Calu3 (cell line): Measurements from ENCODE around the gene USP43. TPM values are rescaled to one million over a fixed set of nuclear protein-coding genes. Genes with fewer than 3 reads are reported as not detected.

ENCODE experiments used
- BruUV-seq: library from RNA; stranded (reverse); fragments of 400-500 nt; replicated peaks from 2 replicates; lab custom pipeline; 2021; lab: Mats Ljungman, UMichigan
- CTCF ChIA-PET: fragments of 300-600 bp; sonication (Branson Sonifier 250); formaldehyde crosslinking; loops from one replicate; lab custom pipeline; 2022; ENCODE audit warnings: antibody characterized with exemption; lab: Charles Lee
- DNase-seq: peaks from one replicate; pipeline ENCODE4 v3.0.0; 2022
- H3K27ac Mint-ChIP-seq: one replicate; pipeline ENCODE4 v1.8.0; 2022; ENCODE audit warnings: mixed read lengths; ENCODE audit not compliant: unreplicated experiment
- H3K27me3 Mint-ChIP-seq: one replicate; pipeline ENCODE4 v1.8.0; 2022; ENCODE audit warnings: mixed read lengths; ENCODE audit not compliant: unreplicated experiment
- H3K36me3 Mint-ChIP-seq: one replicate; pipeline ENCODE4 v1.8.0; 2022; ENCODE audit warnings: mild to moderate bottlenecking, moderate library complexity, mixed read lengths; ENCODE audit not compliant: insufficient read depth, unreplicated experiment
- H3K4me1 Mint-ChIP-seq: one replicate; pipeline ENCODE4 v1.8.0; 2022; ENCODE audit warnings: mild to moderate bottlenecking, low read depth, mixed read lengths; ENCODE audit not compliant: unreplicated experiment
- H3K4me3 Mint-ChIP-seq: one replicate; pipeline ENCODE4 v1.8.0; 2022; ENCODE audit warnings: mild to moderate bottlenecking, low read depth, moderate library complexity, mixed read lengths; ENCODE audit not compliant: unreplicated experiment
- H3K9me3 Mint-ChIP-seq: one replicate; pipeline ENCODE4 v1.8.0; 2022; ENCODE audit warnings: low read depth, mixed read lengths; ENCODE audit not compliant: unreplicated experiment
- intact Hi-C: fragments of 100-400 bp; cut with micrococcal nuclease; formaldehyde crosslinking; loops from one replicate; pipeline ENCODE4 v1.10.0; 2022; ENCODE audit not compliant: unreplicated experiment
- total RNA-seq: library from RNA; stranded (reverse); gene quantifications from 2 replicates; pipeline ENCODE4 v1.2.3, GENCODE V29; 2022
- TF ChIP-seq, protein P1 (sequence below): fragments of 200-600 bp; IDR thresholded peaks from one replicate; pipeline ENCODE4 v1.8.0; 2022; ENCODE audit warnings: antibody characterized with exemption; ENCODE audit not compliant: unreplicated experiment

USP43 gene
- total RNA-seq, 1 experiment from 2014 or later, result 6.7 TPM

DNA sequence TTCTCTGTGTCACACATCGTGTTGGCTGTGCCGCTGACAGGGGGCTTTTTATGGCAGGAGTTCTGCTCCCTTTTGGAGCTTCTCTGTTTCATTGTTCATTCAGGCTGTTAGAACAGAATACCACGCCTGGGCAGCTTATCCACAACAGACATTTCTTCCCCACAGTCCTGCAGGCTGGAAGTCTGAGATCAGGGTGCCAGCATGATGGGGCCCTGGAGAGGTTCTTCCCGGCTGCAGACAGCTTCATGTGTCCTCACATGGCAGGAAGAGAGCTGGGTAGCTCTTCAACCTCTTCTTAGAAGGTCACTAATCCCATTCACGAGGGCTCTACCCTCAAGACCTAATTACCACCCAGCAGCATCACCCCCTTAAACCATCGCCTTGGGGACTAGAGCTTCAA lies 81.0 kb downstream of the USP43 start:
- Mint-ChIP-seq H3K9me3 (no peaks in the 10 kb centered on the region), H3K27ac (no peak overlapping the region), H3K4me3 (no peak overlapping the region), H3K27me3 (no peaks in the 10 kb centered on the region), H3K4me1 (no peaks in the 10 kb centered on the region), H3K36me3 (no peaks in the 10 kb centered on the region)
- intact Hi-C loops, result loop anchor here (5.0 kb wide), 1 partner anchor 41 kb away; no protein-coding TSS in a partner anchor
- TF ChIP-seq, protein P1, sequence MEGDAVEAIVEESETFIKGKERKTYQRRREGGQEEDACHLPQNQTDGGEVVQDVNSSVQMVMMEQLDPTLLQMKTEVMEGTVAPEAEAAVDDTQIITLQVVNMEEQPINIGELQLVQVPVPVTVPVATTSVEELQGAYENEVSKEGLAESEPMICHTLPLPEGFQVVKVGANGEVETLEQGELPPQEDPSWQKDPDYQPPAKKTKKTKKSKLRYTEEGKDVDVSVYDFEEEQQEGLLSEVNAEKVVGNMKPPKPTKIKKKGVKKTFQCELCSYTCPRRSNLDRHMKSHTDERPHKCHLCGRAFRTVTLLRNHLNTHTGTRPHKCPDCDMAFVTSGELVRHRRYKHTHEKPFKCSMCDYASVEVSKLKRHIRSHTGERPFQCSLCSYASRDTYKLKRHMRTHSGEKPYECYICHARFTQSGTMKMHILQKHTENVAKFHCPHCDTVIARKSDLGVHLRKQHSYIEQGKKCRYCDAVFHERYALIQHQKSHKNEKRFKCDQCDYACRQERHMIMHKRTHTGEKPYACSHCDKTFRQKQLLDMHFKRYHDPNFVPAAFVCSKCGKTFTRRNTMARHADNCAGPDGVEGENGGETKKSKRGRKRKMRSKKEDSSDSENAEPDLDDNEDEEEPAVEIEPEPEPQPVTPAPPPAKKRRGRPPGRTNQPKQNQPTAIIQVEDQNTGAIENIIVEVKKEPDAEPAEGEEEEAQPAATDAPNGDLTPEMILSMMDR, result no peak
- CTCF ChIA-PET, result no interaction called here
- no peak for DNase-seq
- BruUV-seq, result no TSS peak

DNA sequence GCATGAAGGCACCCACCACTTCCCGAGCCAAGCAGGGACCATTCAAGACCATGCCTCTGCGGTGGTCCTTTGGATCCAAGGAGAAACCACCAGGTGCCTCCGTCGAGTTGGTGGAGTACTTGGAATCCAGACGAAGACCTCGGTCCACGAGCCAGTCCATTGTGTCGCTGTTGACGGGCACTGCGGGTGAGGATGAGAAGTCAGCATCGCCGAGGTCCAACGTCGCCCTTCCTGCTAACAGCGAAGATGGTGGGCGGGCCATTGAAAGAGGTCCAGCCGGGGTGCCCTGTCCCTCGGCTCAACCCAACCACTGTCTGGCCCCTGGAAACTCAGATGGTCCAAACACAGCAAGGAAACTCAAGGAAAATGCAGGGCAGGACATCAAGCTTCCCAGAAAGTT lies 82.7 kb downstream of the USP43 start:
- H3K4me1 Mint-ChIP-seq, result no peaks in the 10 kb centered on the region
- CTCF ChIA-PET, result interaction anchor here (0.6 to 1.0 kb wide), 3 partner anchors 9 to 227 kb away, joined by 3 to 4 read pairs (median 3); no protein-coding TSS in a partner anchor
- no peak overlapping the region for H3K4me3 Mint-ChIP-seq

DNA sequence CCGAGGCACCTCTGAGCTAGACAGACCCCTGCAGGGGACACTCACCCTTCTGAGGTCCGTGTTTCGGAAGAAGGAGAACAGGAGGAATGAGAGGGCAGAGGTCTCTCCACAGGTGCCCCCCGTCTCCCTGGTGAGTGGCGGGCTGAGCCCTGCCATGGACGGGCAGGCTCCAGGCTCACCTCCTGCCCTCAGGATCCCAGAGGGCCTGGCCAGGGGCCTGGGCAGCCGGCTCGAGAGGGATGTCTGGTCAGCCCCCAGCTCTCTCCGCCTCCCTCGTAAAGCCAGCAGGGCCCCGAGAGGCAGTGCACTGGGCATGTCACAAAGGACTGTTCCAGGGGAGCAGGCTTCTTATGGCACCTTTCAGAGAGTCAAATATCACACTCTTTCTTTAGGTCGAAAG lies 83.2 kb downstream of the USP43 start:
- intact Hi-C loops, result loop anchor here (5.0 kb wide), 1 partner anchor 39 kb away; no protein-coding TSS in a partner anchor
- BruUV-seq, result no TSS peak
- H3K4me3 Mint-ChIP-seq, result no peak overlapping the region
- H3K27ac Mint-ChIP-seq, result no peak overlapping the region
- CTCF ChIA-PET, result interaction anchor here (0.6 to 0.8 kb wide), 3 partner anchors 200 to 710 kb away, joined by 3 to 4 read pairs (median 3); no protein-coding TSS in a partner anchor
- H3K4me1 Mint-ChIP-seq, result no peaks in the 10 kb centered on the region
- no peaks in the 10 kb centered on the region for H3K36me3 Mint-ChIP-seq
- H3K9me3 Mint-ChIP-seq, result no peaks in the 10 kb centered on the region
- no peaks in the 10 kb centered on the region for H3K27me3 Mint-ChIP-seq
- TF ChIP-seq, protein P1, result no peak
- no peak for DNase-seq

More for the DNA sequence above, 82.7 kb downstream of the USP43 start:
- no peak for DNase-seq
- intact Hi-C loops, result loop anchor here (5.0 kb wide), 1 partner anchor 39 kb away; no protein-coding TSS in a partner anchor
- TF ChIP-seq, protein P1, result no peak
- BruUV-seq, result no TSS peak
- no peak overlapping the region for H3K27ac Mint-ChIP-seq
- H3K9me3 Mint-ChIP-seq, result no peaks in the 10 kb centered on the region
- H3K36me3 Mint-ChIP-seq, result no peaks in the 10 kb centered on the region
- H3K27me3 Mint-ChIP-seq, result no peaks in the 10 kb centered on the region

DNA sequence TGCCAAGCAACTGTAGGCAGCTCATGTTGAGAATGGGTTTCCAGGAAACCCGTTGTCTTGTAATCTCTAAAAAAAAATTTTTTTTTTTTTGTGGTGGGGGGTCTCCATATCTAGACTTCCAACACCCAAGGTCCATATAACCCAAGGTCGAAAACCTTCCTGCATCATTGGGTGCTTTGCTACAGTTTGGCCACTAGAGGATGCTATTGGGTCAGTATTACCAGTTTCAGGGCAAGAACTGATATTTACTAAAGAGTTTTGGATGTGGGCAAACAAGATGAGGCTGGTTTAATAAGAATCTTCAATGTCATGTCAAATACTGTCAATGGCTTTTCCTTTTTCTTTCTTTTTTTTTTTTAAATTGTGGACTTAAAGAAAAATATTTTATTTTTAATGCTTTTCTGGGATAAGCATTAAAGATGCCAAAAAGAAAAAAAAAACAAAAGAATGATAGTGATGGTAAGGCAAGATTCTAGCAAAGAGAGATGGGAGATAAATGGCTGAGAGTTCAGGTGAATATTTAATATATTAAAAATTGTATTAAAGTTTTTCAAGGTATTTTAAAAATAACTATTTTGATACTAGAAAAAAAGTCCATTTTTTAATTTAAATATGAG lies 83.8 kb downstream of the USP43 start:
- no peaks in the 10 kb centered on the region for H3K36me3 Mint-ChIP-seq
- no TSS peak for BruUV-seq
- peak; percentile 13 for DNase-seq
- no peaks in the 10 kb centered on the region for H3K9me3 Mint-ChIP-seq
- TF ChIP-seq, protein P1, result peak; percentile 51
- no peak overlapping the region for H3K4me3 Mint-ChIP-seq
- intact Hi-C loops, result loop anchor here (1.0 to 5.0 kb wide), 2 partner anchors 38 to 200 kb away; no protein-coding TSS in a partner anchor
- CTCF ChIA-PET, result interaction anchor here (0.7 kb wide), 1 partner anchor 710 kb away, joined by 3 read pairs; no protein-coding TSS in a partner anchor
- H3K27me3 Mint-ChIP-seq, result no peaks in the 10 kb centered on the region
- no peak overlapping the region for H3K27ac Mint-ChIP-seq
- H3K4me1 Mint-ChIP-seq, result no peaks in the 10 kb centered on the region
